ENCODE results near the gene SNX22.
"Not testable (repeated sequence)": the region's sequence is repeated elsewhere in the genome, so short reads cannot be mapped to it uniquely, and the experiment has no call there.

The SNX22 gene

DNA sequence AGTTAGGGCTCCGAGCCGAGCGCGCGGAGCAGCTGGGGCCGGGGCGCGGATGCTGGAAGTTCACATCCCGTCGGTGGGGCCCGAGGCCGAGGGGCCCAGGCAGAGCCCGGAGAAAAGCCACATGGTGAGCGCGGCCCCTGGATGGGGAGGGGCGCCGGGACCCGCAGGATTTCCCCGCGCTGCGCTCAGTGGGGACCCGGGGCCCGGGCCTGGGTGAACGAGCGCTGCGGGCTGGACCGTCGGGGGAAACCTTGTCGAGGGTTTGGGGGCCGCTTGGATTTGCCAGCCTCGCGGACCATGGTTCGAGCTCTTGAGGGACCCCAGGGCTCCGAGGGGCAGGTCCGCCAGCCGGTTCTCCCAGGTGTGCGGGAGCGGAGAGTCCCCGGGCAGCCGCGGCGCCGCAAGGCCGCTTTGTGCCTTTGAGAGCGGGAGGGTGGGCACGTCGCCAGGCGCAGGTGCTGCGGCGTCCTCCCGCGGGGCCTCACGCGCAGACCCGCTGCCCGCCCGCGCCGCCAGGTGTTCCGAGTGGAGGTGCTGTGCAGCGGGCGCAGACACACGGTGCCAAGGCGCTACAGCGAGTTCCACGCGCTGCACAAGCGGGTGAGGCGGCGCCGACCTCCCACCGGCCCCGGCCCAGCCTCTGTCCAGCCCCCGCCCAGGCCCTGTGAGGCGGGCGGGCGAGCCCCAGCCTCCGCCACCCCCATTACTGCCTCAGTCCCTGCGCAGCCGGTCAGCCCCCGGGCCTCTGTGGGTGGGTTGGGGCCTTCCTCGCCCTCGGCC, at the start of gene SNX22:
TSS of gene SNX22 (plus strand) at position 5 of the 780 bp plus-strand sequence. CDS start at position 50, 45 bp downstream.
- DNase-seq (ENCODE audit: low read depth in 2 of 2): no peak

GRCh38 chr15:64102497-64102896, 49.0 kb upstream of the SNX22 start:
- no peak for DNase-seq (ENCODE audit: low read depth in 2 of 2)

DNA sequence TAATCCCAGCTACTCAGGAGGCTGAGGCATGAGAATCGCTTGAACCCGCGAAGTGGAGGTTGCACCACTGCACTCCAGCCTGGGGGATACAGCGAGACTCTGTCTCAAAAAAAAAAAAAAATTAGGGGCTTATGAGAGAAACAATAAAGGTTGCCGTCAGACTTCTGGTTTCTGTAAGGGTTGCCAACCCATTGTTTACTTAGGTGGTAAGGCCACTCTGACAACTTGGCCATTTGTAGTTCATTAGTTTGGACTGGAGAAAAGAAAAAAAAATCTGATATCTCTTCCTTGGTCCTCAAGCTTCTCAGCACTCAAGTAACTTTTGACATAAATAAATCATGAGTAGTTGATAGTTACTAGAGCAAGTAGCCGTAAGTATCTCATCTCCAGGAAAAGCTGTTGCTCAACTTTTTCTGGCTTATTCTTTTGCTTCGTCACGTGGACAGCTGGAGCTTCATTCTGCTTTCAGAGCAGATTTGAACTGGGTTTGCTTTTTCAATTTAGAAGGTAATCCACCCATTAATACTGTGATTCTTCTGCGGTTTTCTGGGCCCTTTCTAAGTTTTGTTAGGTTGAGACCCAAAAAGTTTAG, 46.3 kb upstream of the SNX22 start:
- no peak for DNase-seq (ENCODE audit: low read depth in 2 of 2)

GRCh38 chr15:64107337-64107736, 44.2 kb upstream of the SNX22 start:
- no peak for DNase-seq (ENCODE audit: low read depth in 2 of 2)

DNA sequence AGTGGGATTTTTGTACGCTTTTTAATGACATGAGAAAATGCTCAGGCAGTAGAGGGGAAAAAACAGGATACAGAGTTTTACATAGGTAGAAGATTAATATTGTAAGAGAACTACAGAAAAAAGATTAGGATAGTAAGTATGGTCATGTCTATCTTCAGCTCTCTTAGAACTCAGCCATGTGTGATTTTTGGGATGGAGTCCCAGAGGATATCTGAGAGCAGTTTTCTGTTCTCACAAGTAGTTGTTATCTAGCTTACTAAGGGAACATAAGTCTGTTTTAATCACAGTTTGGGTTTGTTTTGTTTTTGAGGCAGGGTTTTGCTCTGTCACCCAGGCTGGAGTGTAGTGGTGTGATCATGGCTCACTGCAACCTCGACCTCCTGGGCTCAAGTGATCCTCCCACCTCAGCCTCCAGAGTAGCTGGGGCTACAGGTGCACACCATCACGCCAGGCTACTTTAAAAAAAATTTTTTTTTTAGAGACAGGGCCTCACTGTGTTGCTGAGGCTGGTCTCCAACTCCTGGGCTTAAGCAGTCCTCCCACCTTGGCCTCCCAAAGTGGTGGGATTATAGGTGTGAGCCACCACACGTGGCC, 41.3 kb upstream of the SNX22 start:
- DNase-seq (ENCODE audit: low read depth in 2 of 2): not testable (repeated sequence)

DNA sequence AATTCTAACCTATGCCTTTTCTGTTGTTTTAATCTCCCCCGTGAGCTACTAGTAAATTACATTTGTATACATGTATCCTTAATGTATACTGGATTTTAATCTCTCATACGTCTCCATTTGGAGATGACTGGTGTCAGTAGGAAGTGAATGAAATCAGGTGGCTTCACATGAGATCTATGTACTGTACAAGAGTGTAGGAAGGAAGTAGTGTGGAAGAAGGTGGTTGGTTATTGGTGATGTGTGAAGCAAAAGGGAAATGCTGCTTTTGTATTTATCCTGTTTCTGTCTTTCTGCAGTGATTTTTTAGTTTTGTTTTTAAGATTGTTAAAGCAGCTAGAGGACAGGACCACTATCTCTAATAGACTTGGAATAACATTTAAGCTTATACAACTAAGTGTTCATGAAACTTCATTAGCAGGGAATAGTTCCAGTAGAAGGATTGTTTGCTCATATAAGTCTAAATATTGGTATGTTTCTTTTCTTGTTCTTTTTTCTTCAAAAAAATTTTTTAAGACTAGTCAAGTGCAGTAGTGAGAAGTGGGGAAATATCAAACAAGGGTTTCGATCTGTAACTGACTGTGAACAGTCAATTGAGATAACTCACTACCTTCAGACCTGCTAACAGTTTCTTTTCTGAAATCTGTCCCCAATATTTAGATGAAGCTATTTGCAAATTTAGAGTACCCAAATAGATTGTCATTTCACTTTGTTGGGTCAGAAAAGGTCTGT, 40.4 kb upstream of the SNX22 start:
- DNase-seq (ENCODE audit: low read depth in 2 of 2): no peak

DNA sequence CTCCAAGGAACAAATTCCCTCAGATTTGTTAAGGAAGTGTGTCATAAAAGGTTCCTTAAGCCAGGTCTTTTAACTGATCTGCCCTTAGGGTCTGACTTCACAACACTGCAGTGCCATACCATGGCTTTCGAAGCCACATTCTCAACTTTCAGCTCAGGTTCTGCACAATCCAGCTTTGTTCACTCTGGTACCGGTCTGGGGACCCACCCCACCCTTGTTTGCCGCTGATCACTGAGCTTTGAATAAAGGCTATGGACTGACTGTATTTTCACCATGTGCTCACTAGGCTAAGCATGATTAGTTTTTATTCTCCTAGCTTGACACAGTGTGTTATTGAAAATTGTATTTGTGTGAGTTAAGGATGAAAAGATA, 39.9 kb upstream of the SNX22 start:
- no peak for DNase-seq (ENCODE audit: low read depth in 2 of 2)

- no peak for DNase-seq (ENCODE audit: low read depth in 2 of 2)
Observed at GRCh38 chr15:64112073-64112772, 39.3 kb upstream of the SNX22 start.

DNA sequence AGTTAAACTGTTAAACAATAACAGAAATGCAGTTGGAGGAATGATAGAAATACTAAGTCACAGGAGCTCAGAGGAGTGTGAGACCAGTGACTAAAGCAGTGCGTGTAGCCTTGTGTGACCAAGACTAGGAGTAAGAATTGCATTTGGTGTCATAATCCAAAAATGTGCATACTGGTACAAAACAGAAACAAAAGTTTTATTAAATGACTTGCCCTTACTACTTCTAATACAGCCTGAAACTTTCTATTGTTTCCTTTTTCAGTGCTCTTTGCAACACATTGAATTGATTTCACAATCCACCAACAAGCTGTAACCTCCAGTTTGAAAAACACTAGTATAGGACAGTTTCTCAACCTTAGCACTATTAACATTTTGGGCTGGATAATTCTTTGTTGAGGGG, 38.6 kb upstream of the SNX22 start:
- no peak for DNase-seq (ENCODE audit: low read depth in 2 of 2)

DNA sequence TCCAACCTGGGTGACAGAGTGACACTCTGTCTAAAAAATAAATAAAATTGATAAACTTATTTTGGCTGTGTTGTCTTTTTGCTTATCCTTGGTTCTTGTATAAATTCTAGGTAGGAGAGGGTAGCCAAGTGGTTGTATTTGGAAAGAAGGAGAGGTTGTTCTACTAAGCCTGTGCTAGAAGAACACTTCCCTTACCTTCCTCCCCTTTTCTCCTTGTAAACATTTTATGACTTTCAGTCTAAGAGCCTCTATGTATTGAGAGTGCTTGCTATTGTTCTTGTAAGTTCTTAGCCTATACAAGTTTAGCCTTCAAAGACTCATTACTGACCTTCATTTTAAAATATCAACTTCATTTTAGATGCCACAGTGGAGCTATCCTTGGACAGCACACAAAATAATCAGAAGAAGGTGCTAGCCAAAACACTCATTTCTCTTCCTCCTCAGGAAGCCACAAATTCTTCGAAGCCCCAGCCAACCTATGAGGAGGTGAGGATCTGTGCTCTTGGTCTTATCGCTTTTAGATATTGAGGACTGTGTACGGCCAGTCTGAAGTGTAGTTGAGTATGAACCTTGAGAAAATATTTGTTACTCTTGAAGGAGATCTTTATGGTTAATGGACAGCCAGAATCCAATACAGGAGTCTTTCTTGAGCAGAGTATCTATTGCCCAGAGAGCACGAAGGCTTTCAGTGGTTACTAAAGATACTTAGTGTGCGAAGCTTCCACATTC, 33.6 kb upstream of the SNX22 start:
- no peak for DNase-seq (ENCODE audit: low read depth in 2 of 2)

GRCh38 chr15:64120322-64120721, 31.2 kb upstream of the SNX22 start:
- DNase-seq (ENCODE audit: low read depth in 2 of 2): not testable (repeated sequence)

- DNase-seq (ENCODE audit: low read depth in 2 of 2): no peak
Observed at GRCh38 chr15:64121614-64122013, 29.9 kb upstream of the SNX22 start.

DNA sequence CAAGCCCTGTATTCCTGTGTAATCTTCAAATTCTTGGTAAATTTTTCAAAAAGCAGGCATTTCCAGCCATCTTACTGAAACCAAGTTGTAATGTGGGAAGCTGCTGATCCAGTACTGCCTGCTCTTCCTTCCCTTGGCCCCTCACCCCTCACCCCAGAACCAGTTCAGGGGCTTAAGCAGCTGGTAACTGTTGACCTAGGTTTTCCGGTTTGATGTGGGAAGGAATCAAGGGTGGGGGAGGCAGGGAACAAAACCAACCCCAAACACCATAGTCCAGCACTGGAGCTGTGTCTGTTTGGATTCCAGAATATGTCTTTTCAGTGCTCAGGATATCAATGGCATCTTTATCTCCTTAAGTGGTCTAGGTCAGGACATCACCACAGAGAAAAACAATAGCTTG, 29.1 kb upstream of the SNX22 start:
- DNase-seq (ENCODE audit: low read depth in 2 of 2): no peak

- no peak for DNase-seq (ENCODE audit: low read depth in 2 of 2)
Observed at GRCh38 chr15:64122936-64123351, 28.6 kb upstream of the SNX22 start.

GRCh38 chr15:64125978-64126377, 25.6 kb upstream of the SNX22 start:
- DNase-seq (ENCODE audit: low read depth in 2 of 2): no peak

GRCh38 chr15:64127521-64128270, 23.8 kb upstream of the SNX22 start:
- DNase-seq (ENCODE audit: low read depth in 2 of 2): no peak

GRCh38 chr15:64130159-64130558, 21.4 kb upstream of the SNX22 start:
- no peak for DNase-seq (ENCODE audit: low read depth in 2 of 2)

DNA sequence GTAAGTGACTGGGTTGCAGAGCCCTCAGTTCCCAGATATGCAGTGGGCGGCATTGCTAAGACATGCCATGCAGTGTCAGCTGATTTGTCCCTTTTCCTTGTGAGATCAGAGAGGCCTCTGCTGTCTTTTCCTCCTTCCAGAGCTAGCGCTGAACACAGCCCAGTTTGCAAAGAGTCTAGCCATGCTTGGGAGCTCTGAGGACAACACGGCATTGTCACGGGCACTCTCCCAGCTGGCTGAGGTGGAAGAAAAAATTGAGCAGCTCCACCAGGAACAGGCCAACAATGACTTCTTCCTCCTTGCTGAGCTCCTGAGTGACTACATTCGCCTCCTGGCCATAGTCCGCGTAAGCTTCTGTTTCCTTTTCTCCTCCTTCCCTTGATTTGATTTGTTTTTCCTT, 20.0 kb upstream of the SNX22 start:
- DNase-seq (ENCODE audit: low read depth in 2 of 2): no peak

DNA sequence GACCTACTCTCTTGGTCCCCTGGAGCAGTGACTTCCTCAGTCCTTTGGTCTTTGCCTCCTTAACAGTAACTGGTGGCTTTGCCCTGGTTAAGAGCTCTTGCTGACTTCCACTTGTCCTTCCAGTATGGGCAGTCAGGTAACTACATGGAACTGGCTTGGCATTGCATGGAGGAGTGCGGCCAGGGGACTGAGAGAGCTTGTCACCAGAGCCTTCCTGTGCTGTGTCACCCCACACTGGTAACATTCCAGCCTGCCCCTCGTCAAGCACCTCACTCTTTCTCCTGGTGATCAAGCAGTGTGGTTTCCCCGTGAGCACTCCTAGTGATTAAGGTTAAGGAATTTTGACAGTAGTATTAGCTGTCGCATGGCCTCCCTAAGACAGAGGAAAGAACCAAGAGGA, 19.3 kb upstream of the SNX22 start:
- DNase-seq (ENCODE audit: low read depth in 2 of 2): no peak

DNA sequence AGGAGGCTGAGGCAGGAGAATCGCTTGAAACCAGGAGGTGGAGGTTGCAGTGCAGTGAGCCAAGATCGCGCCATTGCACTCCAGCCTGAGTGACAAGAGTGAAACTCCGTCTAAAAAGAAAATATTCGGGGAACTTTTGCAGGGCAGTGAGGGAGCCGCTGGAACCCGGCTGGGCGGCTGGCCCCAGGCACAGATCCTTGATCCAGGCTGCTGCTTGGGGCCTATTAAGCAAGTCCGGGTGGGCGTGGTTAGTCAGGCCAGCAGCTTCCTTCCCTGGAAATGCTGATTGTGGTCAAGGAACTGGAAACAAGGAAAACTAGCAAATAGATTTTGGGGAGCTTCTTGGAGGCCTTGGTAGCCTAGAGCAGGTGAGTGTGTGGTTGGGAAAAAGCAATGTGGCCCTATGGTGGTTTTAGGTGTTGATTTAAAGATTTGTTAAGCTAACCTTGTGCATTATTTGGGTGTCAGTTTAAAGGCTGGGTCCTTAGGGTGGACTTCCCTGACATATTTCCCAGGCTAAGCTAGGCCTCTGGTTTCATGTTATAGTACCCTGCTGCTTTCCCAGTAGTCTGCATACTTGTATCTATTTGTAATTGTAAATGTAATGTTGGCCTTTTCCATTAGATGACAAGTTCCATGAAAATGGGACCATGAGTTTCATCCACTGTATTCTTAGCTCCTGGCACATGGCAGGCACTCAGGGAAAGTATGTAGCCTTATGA, 17.7 kb upstream of the SNX22 start:
- DNase-seq (ENCODE audit: low read depth in 2 of 2): no peak
